HG03025 (cell line): Measurements from ENCODE around the gene TTC22.
A peak's percentile ranks its signal among the peaks of the same experiment; 100 is the strongest.

Experiments
- ATAC-seq: cut with Tn5 transposase; IDR thresholded peaks from one replicate; pipeline ENCODE4 v1.9.1; 2021; ENCODE audit warnings: mild to moderate bottlenecking, moderate library complexity; ENCODE audit not compliant: unreplicated experiment, low FRiP score

The TTC22 gene

GRCh38 chr1:54800899-54801759 is at the start of gene TTC22:
Gene TTC22 (minus strand): TSS chr1:54801323. CDS start chr1:54801163, 160 bp downstream.
- peak; percentile 82 for ATAC-seq

- no peak for ATAC-seq
Measured at GRCh38 chr1:54850737-54851136, 49.6 kb upstream of the TTC22 start.

GRCh38 chr1:54850069-54850730 is 49.1 kb upstream of the TTC22 start:
- no peak for ATAC-seq

- no peak for ATAC-seq
Measured at GRCh38 chr1:54849219-54850068, 48.3 kb upstream of the TTC22 start.

- no peak for ATAC-seq
Measured at GRCh38 chr1:54848134-54848948, 47.2 kb upstream of the TTC22 start.

- ATAC-seq = no peak
Measured at GRCh38 chr1:54846716-54847284, 45.7 kb upstream of the TTC22 start.

- ATAC-seq = no peak
Measured at GRCh38 chr1:54846301-54846700, 45.2 kb upstream of the TTC22 start.

- ATAC-seq = no peak
Measured at GRCh38 chr1:54845772-54846171, 44.6 kb upstream of the TTC22 start.

- no peak for ATAC-seq
Measured at GRCh38 chr1:54844564-54844963, 43.4 kb upstream of the TTC22 start.

- ATAC-seq = no peak
Measured at GRCh38 chr1:54843449-54843848, 42.3 kb upstream of the TTC22 start.

- no peak for ATAC-seq
Measured at GRCh38 chr1:54842963-54843362, 41.8 kb upstream of the TTC22 start.

GRCh38 chr1:54842206-54842915 is 41.2 kb upstream of the TTC22 start:
- no peak for ATAC-seq

- ATAC-seq = no peak
Measured at GRCh38 chr1:54839824-54840223, 38.7 kb upstream of the TTC22 start.

GRCh38 chr1:54838565-54839180 is 37.5 kb upstream of the TTC22 start:
- ATAC-seq = no peak

- no peak for ATAC-seq
Measured at GRCh38 chr1:54837002-54837853, 36.1 kb upstream of the TTC22 start.

GRCh38 chr1:54836594-54836993 is 35.5 kb upstream of the TTC22 start:
- no peak for ATAC-seq

- ATAC-seq = no peak
Measured at GRCh38 chr1:54835970-54836369, 34.8 kb upstream of the TTC22 start.
